ENCODE data around the gene CRISPLD2.

DNA sequence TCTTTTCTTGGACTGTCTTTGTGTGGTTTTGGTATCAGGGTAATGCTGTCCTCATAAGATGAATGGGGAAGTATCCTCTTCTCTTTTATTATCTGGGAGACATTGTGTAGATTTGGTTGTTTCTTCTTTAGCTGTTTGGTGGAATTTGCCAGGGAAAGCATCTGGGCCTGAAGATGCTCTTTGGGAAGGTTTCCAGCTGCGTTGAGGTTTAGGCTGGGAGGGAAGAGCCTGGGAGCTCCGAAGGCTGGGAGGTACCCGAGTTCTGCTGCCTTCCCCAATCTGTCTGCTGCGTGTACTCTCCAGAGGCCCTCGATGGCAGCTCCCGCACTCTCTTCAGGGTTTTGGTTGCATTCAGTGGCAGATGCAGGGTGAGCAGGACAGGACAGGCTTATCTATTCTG is 25.6 kb upstream of the CRISPLD2 start:
- TF ChIP-seq, protein P1, sequence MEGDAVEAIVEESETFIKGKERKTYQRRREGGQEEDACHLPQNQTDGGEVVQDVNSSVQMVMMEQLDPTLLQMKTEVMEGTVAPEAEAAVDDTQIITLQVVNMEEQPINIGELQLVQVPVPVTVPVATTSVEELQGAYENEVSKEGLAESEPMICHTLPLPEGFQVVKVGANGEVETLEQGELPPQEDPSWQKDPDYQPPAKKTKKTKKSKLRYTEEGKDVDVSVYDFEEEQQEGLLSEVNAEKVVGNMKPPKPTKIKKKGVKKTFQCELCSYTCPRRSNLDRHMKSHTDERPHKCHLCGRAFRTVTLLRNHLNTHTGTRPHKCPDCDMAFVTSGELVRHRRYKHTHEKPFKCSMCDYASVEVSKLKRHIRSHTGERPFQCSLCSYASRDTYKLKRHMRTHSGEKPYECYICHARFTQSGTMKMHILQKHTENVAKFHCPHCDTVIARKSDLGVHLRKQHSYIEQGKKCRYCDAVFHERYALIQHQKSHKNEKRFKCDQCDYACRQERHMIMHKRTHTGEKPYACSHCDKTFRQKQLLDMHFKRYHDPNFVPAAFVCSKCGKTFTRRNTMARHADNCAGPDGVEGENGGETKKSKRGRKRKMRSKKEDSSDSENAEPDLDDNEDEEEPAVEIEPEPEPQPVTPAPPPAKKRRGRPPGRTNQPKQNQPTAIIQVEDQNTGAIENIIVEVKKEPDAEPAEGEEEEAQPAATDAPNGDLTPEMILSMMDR (conservative IDR thresholded peaks at IDR 0.05 in 1 of 2, IDR thresholded peaks at IDR 0.05 in 1 of 2; ENCODE audit: low read depth in 1 of 2, low read length in 2 of 2): no peak
- no peak for TF ChIP-seq EZH2 (IDR thresholded peaks at IDR 0.05; ENCODE audit: low read length, missing control alignments)
